ENCODE results near the gene ACBD6.
A peak's percentile ranks its signal among the peaks of the same experiment; 100 is the strongest.

Gene ACBD6

DNA sequence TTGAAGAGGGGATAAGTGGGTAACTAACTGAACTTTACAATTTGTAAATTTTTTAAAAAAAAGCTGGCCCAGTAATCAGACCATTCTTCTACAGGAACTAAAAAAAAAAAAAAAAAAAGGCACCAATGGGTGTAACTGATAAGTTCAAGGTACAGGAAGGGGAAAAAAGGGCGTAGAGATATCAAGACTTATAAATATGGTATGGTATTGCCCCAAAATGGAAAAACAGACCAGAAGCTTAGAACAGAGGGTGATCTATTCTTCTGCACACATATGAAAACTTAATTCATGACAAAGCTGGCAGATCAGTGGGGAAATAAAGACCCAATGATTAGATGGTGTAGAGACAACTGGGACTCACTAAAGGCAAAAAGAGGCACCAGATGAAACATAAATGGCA is 213.4 kb downstream of the ACBD6 start:
- no peak for TF ChIP-seq EZH2phosphoT487 (IDR thresholded peaks at IDR 0.05; ENCODE audit: borderline replicate concordance)
- Histone ChIP-seq H3K79me2 (ENCODE audit: insufficient read depth, low read length) (no peaks in the 10 kb centered on the region), H4K20me1 (ENCODE audit: insufficient read depth, low read length, poor library complexity, severe bottlenecking) (no peaks in the 10 kb centered on the region), H3K4me3 (ENCODE audit: low read length, poor library complexity, severe bottlenecking) (no peak overlapping the region), H3K9me2 (replicated peaks; ENCODE audit: low read depth, low read length) (no peaks in the 10 kb centered on the region), H3F3A (ENCODE audit: low read depth) (no peaks in the 10 kb centered on the region), H3K27me3 (ENCODE audit: insufficient read depth, low read length, poor library complexity, severe bottlenecking) (no peaks in the 10 kb centered on the region), H3K36me3 (ENCODE audit: insufficient read depth, low read length) (peaks cover 57% of the 10 kb centered on the region), H2AFZ (ENCODE audit: low read length) (no peak overlapping the region), H3K9me3 (ENCODE audit: insufficient read depth, low read depth, low read length) (peaks cover 8% of the 10 kb centered on the region; the same call in 1 of the 2 replicates), H3K9ac (ENCODE audit: low read depth, low read length, poor library complexity, severe bottlenecking) (no peak overlapping the region), H3K4me2 (ENCODE audit: low read depth, low read length, poor library complexity, severe bottlenecking) (peak overlapping the region; percentile 7), H3K4me1 (ENCODE audit: insufficient read depth, low read length, poor library complexity, severe bottlenecking) (peaks cover 10% of the 10 kb centered on the region)

DNA sequence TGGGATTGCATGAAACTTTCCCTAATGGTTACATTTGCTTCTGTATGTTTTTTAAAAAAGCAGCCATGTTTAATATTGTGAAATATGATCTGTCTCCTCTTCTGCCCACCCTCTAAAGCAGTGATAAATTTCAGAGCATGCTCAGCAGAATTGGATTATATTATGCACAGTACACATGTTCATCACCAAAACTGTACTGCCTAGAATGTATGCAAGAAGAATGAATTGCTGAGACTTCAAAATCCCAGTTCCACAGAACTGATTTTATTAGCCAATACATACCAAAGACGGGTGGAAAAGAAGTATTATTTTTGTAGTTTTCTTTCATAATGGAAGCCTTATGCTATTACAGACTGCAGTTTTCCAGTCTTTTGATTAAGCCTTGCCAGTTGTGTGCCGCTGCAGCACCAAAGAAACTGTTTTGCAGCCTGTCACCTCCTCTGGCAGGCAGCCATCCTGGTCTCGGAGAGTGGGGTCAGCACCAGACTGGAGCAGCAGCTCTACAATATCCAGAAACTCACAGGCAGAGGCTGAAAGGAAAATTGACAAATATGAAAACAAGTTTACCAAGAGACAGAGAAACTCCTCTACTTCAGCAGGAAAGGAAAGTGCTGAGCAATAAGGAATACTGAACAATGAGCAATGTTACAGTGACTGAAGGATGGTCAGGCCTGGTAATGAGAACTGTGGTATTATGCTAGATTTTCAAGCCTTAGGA is 214.2 kb downstream of the ACBD6 start:
- no peak overlapping the region for H3K4me2 ChIP-seq (ENCODE audit: low read depth, low read length, poor library complexity, severe bottlenecking)
- H3K36me3 ChIP-seq (ENCODE audit: insufficient read depth, low read length): peaks cover 65% of the 10 kb centered on the region
- peaks cover 10% of the 10 kb centered on the region for H3K4me1 ChIP-seq (ENCODE audit: insufficient read depth, low read length, poor library complexity, severe bottlenecking)
- H2AFZ ChIP-seq (ENCODE audit: low read length): no peak overlapping the region
- no peak overlapping the region for H3K9ac ChIP-seq (ENCODE audit: low read depth, low read length, poor library complexity, severe bottlenecking)
- H3F3A ChIP-seq (ENCODE audit: low read depth): no peaks in the 10 kb centered on the region
- H3K9me2 ChIP-seq (replicated peaks; ENCODE audit: low read depth, low read length): no peaks in the 10 kb centered on the region
- no peaks in the 10 kb centered on the region for H3K27me3 ChIP-seq (ENCODE audit: insufficient read depth, low read length, poor library complexity, severe bottlenecking)
- H3K9me3 ChIP-seq (ENCODE audit: insufficient read depth, low read depth, low read length): peaks cover 8% of the 10 kb centered on the region; the same call in 1 of the 2 replicates
- H3K4me3 ChIP-seq (ENCODE audit: low read length, poor library complexity, severe bottlenecking): no peak overlapping the region
- no peaks in the 10 kb centered on the region for H3K79me2 ChIP-seq (ENCODE audit: insufficient read depth, low read length)
- TF ChIP-seq, protein P1, sequence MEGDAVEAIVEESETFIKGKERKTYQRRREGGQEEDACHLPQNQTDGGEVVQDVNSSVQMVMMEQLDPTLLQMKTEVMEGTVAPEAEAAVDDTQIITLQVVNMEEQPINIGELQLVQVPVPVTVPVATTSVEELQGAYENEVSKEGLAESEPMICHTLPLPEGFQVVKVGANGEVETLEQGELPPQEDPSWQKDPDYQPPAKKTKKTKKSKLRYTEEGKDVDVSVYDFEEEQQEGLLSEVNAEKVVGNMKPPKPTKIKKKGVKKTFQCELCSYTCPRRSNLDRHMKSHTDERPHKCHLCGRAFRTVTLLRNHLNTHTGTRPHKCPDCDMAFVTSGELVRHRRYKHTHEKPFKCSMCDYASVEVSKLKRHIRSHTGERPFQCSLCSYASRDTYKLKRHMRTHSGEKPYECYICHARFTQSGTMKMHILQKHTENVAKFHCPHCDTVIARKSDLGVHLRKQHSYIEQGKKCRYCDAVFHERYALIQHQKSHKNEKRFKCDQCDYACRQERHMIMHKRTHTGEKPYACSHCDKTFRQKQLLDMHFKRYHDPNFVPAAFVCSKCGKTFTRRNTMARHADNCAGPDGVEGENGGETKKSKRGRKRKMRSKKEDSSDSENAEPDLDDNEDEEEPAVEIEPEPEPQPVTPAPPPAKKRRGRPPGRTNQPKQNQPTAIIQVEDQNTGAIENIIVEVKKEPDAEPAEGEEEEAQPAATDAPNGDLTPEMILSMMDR (conservative IDR thresholded peaks at IDR 0.05; ENCODE audit: low read length): no peak
- no peak for TF ChIP-seq EZH2phosphoT487 (IDR thresholded peaks at IDR 0.05; ENCODE audit: borderline replicate concordance)
- H4K20me1 ChIP-seq (ENCODE audit: insufficient read depth, low read length, poor library complexity, severe bottlenecking): no peaks in the 10 kb centered on the region

DNA sequence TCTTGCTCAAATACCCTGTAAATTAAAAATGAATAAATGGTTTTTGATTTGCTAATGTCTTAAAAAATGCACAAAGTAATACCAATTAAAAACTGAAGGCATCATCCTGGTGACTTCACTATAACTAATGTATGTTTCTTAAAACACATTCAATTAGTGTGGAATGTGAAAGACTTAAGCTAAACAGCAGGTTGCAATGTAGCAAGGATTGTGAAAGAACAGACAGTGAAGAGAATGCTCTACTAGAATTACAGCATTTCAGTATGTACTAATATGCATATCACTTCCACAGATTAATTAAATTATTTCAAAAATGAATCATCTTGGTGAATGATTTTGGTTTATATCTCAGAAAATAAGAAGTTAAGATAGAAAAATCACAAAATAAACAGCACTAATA is 216.0 kb downstream of the ACBD6 start:
- H2AFZ ChIP-seq (ENCODE audit: low read length): no peak overlapping the region
- H3K9me2 ChIP-seq (replicated peaks; ENCODE audit: low read depth, low read length): no peaks in the 10 kb centered on the region
- no peak overlapping the region for H3K4me3 ChIP-seq (ENCODE audit: low read length, poor library complexity, severe bottlenecking)
- no peaks in the 10 kb centered on the region for H3K27me3 ChIP-seq (ENCODE audit: insufficient read depth, low read length, poor library complexity, severe bottlenecking)
- no peaks in the 10 kb centered on the region for H3K9me3 ChIP-seq (ENCODE audit: insufficient read depth, low read depth, low read length)
- H3K4me1 ChIP-seq (ENCODE audit: insufficient read depth, low read length, poor library complexity, severe bottlenecking): peaks cover 10% of the 10 kb centered on the region
- H3K9ac ChIP-seq (ENCODE audit: low read depth, low read length, poor library complexity, severe bottlenecking): no peak overlapping the region
- no peaks in the 10 kb centered on the region for H3K79me2 ChIP-seq (ENCODE audit: insufficient read depth, low read length)
- no peak overlapping the region for H3K4me2 ChIP-seq (ENCODE audit: low read depth, low read length, poor library complexity, severe bottlenecking)
- peaks cover 64% of the 10 kb centered on the region for H3K36me3 ChIP-seq (ENCODE audit: insufficient read depth, low read length)
- no peaks in the 10 kb centered on the region for H4K20me1 ChIP-seq (ENCODE audit: insufficient read depth, low read length, poor library complexity, severe bottlenecking)
- TF ChIP-seq, protein P1 (conservative IDR thresholded peaks at IDR 0.05; ENCODE audit: low read length): no peak
- no peak for TF ChIP-seq EZH2phosphoT487 (IDR thresholded peaks at IDR 0.05; ENCODE audit: borderline replicate concordance)
- H3F3A ChIP-seq (ENCODE audit: low read depth): no peaks in the 10 kb centered on the region

DNA sequence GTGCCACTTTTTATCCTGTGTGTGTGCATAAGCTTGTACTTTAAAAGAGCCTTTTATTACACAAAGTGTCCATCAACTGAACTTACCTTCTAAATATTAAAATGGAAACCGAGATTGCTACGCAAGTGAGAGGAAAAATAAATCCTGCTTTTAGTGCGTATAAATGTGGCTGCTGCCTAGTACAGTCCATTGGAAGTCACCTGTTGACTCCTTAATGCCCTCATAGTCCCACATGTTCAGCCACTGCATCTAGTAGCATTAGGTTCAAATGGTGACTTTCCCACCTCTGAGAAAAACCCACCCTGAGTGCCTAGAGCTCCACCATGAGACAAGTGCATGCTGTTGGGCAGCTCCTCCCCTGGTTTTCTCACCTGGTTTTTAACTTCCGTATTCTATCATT is 219.3 kb downstream of the ACBD6 start:
- no peak overlapping the region for H3K4me3 ChIP-seq (ENCODE audit: low read length, poor library complexity, severe bottlenecking)
- peaks cover 9% of the 10 kb centered on the region for H3K4me1 ChIP-seq (ENCODE audit: insufficient read depth, low read length, poor library complexity, severe bottlenecking)
- H2AFZ ChIP-seq (ENCODE audit: low read length): no peak overlapping the region
- H3K36me3 ChIP-seq (ENCODE audit: insufficient read depth, low read length): peaks cover 80% of the 10 kb centered on the region
- no peaks in the 10 kb centered on the region for H3K79me2 ChIP-seq (ENCODE audit: insufficient read depth, low read length)
- H4K20me1 ChIP-seq (ENCODE audit: insufficient read depth, low read length, poor library complexity, severe bottlenecking): no peaks in the 10 kb centered on the region
- H3K9me3 ChIP-seq (ENCODE audit: insufficient read depth, low read depth, low read length): no peaks in the 10 kb centered on the region
- no peak overlapping the region for H3K4me2 ChIP-seq (ENCODE audit: low read depth, low read length, poor library complexity, severe bottlenecking)
- no peaks in the 10 kb centered on the region for H3K27me3 ChIP-seq (ENCODE audit: insufficient read depth, low read length, poor library complexity, severe bottlenecking)
- no peaks in the 10 kb centered on the region for H3K9me2 ChIP-seq (replicated peaks; ENCODE audit: low read depth, low read length)
- no peak overlapping the region for H3K9ac ChIP-seq (ENCODE audit: low read depth, low read length, poor library complexity, severe bottlenecking)
- H3F3A ChIP-seq (ENCODE audit: low read depth): no peaks in the 10 kb centered on the region
- TF ChIP-seq, protein P1 (conservative IDR thresholded peaks at IDR 0.05; ENCODE audit: low read length): no peak
- TF ChIP-seq EZH2phosphoT487 (IDR thresholded peaks at IDR 0.05; ENCODE audit: borderline replicate concordance): no peak
